GM21423 (cell line): ENCODE results near the gene WDR5.

Experiments
- ATAC-seq: cut with Tn5 transposase; IDR thresholded peaks from one replicate; pipeline ENCODE4 v1.9.1; 2021; ENCODE audit warnings: mild to moderate bottlenecking, moderate library complexity; ENCODE audit not compliant: unreplicated experiment

Gene WDR5

DNA sequence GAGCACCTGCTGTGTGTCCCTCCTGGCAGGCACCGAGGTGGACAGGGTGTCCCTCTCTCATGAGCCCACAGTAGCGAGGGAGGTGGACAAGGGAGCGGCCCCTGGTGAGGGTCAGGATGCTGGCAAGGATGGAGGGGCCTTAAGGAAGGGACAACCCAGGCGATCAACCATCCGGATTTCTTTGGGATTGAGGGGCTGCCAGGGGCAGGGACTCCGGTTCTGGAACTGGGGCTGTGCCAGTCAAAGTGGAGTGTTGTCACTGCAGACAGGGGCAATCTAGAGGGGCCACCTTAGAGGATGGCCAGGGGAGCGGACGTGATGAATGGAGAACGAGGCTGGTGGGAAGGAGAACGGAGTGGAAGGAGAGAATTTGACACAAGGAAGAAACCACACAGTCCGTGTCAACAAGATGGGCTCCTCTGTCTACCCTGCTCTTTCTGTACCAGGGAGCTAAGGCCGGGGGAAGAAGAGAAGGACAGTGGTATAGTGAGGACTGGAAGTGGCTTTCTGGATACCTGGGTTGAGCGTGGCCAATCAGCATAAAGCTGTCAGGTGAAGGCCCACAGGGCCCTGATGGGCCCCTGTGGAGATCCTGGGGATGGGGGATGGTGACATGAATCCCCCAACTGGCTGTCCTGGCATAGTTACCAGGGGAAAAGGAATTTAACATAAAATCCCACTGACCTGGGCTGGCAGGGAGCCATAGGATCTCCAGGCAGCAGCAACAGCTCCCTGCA lies 4.2 kb upstream of the WDR5 start:
- ATAC-seq, result no peak

DNA sequence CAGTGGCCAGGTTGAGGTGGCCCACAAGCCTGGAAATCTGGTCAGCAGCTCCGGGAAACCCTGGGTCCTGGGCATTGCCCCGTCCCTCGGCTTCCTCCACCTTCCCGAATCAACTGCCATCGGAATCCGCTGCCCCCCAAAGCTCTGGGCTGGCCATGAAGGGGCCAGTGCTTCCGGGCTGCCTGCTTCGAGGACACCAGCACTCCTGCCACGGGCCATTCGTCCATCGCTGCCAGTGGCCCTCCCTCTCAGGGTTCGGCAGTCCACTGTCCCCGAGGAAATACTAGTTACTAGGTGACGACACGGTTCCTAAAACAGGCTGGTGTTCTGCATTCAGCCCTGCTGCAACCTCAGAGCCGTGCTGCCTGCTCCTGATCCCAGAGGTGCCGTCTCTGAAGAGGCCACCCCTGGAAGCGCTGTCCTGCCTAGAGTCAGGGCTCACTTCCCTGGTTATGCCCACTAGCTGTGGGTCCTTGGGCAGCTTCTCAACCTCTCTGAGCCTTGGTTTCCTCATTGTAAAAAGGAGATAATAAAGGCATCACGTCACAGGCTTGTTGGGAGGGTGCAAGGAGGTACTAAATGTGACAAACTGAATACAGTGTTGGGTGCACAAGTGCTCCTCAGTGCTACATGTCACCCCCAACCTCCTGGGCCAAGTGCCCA lies 3.5 kb upstream of the WDR5 start:
- no peak for ATAC-seq

DNA sequence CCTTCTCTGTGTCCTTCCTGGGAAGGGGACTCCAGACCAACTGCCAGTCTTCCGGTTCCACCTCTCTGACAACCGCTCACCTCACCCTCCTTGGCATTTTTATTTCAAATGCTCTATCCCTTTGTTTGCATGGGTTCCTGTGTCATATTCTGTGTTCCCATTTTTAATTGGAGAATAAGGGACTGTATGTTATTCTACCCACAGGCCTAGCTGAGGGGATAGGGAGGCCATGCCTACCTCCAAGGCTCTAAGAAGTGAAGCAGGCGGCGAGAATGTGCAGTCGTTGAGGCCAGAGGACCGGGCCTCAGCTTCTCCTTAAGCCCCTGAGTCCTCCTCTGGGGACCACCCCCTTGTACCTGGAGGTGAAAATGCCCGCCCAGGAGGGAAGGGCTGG lies 936 bp upstream of the WDR5 start:
- ATAC-seq, result peak; percentile 2

DNA sequence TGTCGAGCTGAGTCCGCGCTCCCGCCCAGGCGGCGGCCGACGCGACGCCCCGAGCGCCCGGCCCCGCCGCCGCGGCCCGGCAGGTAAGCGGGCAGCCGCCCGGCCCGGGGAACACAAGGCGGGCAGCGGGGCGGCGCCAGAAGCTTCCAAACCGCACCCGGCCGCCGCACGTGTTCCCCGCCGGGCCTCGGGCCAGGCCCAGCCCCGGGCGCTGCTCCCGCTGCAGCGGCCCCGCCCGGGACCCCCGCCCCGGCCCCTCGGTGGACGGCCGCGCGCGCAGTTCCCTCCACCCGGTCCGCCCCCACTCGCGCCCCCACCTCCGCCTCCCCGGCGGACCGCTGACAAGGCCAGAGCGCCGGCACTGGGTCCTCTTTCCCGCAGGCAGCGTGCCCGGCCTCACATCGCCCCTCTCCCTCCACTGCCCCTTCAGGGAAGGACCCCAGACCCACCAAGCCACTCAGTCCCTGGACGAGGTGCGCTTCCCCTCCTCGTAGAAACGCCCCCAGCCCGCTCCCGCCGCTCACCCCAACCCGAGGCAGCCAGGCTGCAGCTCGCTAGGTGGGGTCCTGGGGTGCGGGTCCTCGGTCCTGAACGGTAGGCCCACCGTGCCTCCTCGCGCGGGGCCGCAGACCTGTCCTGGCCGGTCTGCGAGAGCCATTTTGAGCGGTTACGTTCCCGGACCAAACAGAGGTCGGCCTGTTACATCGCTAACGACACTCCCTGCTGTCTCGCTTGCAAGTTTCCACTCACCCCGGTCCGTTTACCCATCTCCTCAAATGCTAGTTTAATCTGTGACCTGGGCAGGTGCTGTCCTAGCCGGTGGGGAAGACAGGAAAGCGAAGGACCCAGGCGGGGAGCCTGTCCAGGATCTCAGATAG lies 475 bp downstream of the WDR5 start:
- ATAC-seq, result peak; percentile 7

DNA sequence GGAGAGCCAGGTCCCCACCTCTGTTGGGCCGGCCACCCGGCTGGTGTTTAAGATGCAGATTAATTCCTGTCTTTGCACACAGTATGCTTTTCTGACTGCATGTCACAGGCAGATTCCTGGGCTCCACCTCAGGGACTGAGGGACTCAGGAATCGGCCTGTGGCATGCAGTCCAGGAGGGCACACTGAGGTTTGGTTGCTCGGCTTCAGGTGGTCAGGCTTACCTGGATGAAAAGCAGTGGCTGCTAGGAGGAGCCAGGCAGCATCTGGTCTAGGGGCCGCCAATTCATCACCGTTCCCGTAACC lies 1.1 kb downstream of the WDR5 start:
- ATAC-seq, result no peak

DNA sequence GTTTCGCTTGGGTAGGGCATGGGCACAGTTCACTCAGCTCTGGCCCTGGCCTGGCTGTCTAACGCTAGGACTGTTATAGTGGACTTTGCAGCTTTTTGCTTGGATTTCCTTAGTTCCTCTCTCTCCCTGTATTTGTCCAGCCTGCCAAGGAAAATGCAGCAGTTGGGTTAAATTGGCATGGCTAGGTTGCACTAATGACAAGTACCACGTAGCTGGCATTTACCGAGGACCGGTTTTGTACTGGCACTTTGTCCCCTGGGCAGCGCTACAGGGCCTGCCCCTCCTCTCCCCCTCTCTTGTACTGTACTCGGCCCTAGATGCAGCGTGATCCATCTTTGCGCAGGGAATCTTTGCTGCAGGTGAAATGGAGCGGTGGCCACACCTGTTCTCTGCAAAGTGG lies 2.4 kb downstream of the WDR5 start:
- no peak for ATAC-seq

DNA sequence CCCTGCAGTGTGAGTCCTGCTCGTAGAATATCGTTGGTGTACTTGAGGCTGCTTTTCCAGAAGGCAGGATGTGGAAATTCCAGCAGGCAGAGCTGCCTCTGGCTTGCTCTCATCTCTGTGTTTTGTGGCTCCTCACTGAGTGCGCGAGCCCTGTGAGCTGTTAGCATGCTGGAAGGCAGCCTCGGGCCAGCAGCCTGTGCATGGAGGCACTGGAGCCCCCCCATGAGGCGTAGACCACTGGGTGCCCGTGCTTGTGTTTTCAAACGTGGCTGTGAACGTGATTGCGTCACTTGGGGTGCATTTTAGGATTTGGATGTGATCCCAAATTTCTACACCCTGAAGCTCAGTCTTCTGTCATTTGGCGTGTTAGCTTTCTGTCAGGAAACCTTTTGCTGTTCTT lies 3.2 kb downstream of the WDR5 start:
- no peak for ATAC-seq

DNA sequence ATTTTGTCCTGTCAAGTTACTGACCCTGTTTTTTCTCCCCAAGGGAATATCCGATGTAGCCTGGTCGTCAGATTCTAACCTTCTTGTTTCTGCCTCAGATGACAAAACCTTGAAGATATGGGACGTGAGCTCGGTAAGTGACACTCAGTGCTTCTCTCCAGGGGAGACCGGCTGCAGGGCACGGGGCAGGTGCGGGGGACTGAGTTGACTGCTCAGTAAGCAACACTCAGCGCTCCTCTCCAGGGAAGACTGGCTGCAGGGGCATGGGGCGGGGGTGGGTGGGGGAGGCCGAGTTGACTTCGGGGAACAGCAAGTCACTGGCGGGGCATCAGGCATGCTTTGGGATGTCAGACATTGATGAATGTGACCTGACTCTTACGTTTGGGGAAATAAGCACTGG lies 6.0 kb downstream of the WDR5 start:
- ATAC-seq, result no peak

DNA sequence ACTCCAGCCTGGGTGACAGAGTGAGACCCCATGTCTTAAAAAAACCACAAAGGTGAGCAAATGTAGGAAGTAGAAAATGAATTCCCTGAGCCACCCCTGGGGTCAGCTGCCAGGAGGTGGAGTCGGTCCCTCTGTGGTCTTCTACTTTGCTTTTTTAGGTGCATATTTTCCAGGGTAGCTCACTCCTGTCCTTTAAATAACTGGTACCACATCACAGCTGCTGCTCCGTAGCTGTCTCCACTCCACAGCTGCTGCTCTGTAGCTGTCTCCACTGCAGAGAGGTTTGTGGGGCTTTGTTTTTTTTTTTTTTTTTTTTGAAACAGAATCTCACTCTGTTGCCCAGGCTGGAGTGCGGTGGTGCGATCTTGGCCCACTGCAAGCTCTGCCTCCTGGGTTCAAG lies 8.9 kb downstream of the WDR5 start:
- no peak for ATAC-seq

DNA sequence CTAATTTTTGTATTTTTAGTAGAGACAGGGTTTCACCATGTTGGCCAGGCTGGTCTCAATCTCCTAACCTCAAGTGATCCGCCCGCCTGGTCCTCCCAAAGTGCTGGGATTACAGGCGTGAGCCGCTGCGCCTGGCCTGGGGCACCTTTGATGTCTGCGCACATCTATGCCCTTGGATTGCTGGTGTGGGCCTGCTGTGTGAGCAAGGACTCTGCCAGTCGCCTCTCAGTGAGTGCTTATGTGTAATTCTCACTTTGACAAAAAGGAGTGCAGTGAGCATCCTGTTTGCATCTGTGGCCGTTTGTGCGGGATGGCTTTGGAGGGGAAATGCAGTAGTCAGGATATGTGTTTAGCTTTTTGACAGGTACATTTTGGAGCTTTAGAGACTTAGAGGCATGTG lies 9.4 kb downstream of the WDR5 start:
- ATAC-seq, result no peak

DNA sequence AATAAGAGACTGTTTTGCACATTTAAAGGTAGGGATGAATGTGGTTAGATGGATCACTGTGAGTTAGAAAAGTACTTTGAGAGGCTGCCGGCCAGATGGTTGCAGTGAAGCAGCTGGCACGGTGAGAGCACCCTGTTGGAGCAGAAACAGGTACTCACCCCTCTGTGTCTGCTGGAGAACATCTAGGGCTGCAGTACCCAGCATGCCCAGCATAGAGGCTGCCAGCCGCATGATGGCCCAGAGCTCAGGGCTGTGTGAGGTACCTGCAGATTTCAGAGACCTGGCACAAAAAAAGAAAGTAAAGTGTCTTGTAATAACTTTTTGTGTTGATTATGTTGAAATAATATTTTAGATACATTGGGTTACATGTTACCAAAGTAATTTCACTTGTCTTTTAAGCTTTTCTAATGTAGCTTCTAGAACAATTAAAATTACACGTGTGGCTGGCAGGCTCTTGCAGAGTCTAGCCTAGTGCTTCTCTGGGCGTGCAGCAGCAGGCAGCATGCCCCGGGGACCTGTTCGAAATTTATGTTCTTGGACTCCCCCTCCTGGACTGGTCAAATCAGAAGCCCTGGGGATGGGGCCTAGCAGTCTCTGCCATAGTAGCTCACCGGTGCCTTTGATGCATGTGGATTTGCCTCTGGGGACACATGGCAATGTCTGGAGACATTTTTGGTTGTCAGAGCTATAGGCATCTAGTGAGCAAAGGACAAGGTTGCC lies 11.1 kb downstream of the WDR5 start:
- no peak for ATAC-seq

DNA sequence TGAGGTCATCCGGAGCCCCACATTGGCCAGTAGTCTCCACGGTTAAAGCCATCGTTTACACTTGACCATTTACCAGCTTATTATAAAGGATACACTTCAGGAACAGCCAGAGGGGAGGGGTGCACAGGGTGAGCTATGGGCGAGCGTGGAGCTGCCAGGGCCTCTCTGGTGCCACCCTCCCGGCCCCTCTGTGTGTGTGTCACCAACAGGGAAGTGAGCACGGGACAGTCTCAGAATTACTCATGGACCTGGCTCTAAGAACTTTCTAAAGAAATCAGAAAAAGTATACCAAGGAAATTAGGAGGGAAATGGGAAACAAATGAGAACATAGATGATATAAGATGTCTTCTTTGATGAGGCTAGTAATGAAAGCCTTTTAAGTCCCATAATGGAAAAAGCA lies 13.5 kb downstream of the WDR5 start:
- ATAC-seq, result no peak

DNA sequence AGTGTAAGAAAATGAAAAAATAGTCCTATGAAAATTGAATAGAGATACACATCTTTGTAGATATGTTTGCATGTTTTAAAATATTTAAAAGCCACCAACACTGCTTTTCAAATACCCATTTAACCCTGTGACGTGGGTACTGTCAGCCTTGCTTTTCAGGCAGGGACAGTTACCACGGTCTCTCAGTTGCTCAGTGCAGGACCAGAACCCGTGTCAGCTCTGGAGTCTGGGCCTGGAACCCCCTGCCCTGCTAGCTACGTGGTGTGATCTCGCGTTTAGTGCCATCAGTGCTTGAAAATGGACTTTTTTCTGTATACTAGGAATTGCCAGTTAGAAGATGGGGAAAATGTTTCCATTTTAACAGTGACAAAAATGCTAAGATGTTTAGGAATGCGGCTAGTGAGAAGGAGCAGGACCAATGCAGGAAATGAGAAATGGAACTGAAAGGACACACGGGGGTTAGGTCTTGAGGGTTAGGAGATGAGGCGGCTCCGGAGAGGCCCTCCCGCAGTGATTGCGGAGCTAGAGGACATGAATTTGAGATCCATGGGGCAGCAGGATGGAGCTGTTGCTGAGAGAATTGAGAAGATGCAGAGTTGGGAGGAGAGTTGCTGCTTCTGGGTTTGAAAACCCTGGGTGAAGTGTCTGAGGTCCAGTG lies 14.8 kb downstream of the WDR5 start:
- no peak for ATAC-seq

DNA sequence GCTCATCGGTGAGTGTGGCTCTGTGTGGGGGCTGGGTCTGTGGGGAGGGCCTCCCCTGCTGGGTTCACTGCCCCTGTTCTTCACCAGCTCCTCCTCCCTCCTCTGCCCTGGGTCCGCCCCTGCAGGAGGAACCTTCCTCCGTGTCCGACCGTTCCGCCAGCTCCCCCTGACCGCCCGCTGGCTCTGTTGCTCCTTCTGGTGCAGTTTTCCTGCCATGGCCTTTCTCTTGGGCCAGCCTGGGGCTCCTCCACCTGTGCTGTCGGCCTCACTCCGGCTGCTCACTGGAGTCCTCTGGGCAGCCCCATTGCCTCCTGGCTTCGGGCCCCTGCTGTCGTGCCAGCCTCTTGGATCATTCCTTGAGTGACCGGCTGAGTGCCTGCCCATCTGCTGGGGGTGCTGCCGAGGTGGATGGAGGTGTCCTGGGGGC lies 16.2 kb downstream of the WDR5 start:
- no peak for ATAC-seq

DNA sequence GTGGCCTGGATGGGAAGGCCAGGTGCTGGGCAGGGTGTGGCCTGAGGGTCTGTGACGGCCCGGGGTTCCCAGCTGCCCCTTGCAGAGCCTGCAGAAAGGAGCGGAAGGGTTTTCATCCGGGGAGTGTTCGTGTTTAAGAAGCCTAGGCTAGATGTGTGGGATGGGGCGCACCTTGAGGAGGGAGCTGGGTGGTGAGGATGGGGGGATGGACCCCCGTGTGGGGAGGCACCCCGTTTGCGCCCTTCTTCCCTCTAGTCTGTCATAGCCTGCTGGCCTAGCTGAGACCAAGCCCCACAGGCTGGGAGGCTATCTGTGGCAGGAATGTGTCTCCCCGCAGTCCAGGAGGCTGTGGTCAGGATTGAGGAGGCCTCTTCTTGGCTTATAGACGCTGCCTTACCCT lies 16.6 kb downstream of the WDR5 start:
- no peak for ATAC-seq

DNA sequence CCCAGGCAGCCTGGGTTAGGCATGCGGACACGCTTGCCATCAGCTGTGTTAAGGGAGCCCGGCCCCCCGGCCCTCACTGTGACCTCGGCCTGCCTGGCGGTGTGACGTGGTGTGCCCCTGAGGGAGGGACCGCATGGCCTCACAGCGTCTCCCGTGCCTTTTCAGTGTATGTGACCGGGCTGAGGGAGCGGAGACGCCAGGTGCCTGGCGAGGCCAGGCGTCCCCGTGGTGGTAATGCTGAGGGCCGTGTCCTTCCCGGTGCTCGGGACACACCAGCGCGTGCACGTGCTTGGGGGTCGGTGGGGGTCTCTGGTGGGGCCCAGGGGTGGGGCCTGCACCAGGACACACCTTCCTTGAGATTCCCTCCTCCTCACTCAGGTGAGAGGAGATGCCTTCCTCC lies 17.6 kb downstream of the WDR5 start:
- ATAC-seq, result no peak

DNA sequence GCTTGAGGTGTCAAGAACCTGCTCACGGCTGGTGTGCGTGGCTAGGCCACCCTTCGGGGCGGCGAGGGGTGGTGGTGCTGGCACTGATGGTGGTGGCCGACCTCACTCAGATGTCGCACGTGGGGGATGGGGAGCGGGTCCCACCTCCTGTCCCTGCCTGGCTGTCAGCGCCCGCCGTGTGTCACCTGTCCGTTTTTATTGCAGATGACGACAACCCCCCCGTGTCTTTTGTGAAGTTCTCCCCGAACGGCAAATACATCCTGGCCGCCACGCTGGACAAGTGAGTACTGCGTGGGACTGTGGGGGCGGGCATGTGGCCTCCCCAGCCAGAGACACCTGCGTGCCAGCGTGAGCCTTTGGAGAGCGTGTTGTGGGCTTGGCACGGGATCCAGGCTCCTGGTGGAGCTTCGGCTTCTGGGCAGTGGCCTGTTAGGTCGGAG lies 18.4 kb downstream of the WDR5 start:
- no peak for ATAC-seq

DNA sequence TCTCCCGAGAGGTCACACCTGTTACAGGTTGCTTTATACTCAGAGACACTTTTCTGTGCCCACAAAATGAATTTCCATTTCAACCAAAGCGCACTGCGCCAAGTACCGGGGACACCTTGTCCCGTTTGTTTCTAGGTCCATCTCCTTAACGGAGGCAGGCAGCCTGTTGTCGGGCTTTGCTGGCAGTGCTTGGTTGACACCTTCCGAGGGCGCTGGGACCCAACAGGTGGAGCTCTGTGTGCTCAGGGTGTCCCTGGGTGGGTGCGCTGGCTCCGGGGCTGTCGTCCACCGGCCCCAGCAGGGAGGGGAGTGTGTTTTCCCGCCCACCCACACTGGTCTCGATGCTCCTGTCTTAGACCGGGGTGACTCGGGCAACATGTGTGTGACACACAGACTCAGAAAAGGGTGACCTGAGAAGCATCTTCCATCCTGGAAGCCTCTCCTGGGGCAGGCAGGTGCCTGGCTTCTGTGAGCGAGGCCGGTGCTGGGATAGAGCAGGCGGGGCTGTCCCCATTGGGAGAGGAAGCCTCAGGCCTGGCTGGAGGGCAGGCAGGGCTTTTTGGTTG lies 20.0 kb downstream of the WDR5 start:
- no peak for ATAC-seq

DNA sequence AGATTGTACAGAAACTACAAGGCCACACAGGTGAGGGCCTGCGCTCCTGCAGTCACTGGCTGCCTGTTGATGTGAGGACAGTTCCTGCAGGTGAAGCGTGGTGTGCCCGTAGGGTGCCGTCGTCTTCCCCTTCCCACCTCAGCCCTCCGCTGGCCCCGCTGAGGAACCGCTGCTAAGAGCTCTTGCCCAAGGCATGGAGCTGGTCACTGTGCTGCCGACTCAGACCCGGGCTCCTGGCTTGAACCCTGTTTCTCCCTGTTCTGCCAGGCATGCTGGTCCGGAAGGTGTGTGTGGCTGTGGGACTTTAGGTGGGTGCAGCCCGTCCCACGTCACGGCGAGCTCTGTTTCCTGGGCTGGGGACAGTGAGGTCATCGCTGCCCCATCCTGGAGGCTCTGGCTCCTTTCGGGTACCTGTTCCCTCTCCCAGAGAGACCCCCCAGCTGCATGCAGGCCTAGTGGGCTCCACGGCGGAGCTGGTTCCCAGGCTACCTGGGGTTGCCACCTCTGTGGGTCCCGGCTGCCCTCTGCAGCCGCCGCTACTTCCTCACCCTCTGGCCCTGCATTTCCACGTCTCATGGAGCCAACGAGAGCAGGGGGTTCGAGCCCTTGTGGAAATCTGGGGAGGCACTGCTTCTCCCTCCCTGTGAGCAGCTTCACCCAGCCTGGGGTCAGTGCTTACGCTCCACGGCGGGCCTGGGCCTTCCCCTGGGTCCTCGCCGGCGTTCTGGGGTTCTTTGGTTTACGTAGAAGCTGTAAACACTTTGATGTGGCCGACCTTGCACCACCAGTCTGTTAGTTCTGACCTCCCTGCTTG lies 20.9 kb downstream of the WDR5 start:
- ATAC-seq, result no peak
